Astrocyte of the cerebellum (primary cell): ENCODE measurements around the gene EPN3.

Experiments
- DNase-seq: peaks from one replicate; pipeline ENCODE4 v3.0.0-alpha.2; 2011; ENCODE audit warnings: low read depth
- H3K4me3 ChIP-seq: 2 replicates; pipeline ENCODE4 v1.5.1; 2011; ENCODE audit warnings: mild to moderate bottlenecking, low read depth, low read length, moderate library complexity
- in situ Hi-C: cut with HindIII; loops from 2 replicates; pipeline ENCODE4 v1.10.0; 2017; ENCODE audit warnings: low sequenced_read_pairs
- TF ChIP-seq, protein P1 (sequence below): IDR thresholded peaks from 2 replicates; pipeline ENCODE4 v1.5.1; 2012; ENCODE audit warnings: low read length, low read depth, moderate library complexity, mild to moderate bottlenecking; ENCODE audit errors: missing control alignments

EPN3 gene

DNA sequence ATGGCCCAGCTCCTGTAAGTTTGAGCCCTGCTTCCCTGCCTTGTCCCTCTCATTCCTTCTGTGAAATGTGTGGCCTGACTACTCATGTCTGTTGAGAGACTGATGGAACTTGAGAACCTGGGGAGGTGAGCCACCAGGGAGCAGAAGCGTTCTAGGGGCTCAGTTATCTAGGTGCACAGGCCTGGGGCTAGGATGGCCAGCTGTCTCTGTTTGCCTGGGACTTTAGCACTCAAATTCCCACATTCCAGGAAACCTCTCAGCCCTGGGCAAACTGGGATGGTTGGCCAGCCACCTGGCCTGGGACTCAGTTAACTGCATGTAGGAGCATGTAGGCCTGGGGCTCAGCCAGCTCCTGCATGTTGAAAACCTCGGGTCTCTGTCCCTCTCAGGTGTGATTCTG lies 9.3 kb upstream of the EPN3 start:
- in situ Hi-C loops = no loop called here
- TF ChIP-seq, protein P1, sequence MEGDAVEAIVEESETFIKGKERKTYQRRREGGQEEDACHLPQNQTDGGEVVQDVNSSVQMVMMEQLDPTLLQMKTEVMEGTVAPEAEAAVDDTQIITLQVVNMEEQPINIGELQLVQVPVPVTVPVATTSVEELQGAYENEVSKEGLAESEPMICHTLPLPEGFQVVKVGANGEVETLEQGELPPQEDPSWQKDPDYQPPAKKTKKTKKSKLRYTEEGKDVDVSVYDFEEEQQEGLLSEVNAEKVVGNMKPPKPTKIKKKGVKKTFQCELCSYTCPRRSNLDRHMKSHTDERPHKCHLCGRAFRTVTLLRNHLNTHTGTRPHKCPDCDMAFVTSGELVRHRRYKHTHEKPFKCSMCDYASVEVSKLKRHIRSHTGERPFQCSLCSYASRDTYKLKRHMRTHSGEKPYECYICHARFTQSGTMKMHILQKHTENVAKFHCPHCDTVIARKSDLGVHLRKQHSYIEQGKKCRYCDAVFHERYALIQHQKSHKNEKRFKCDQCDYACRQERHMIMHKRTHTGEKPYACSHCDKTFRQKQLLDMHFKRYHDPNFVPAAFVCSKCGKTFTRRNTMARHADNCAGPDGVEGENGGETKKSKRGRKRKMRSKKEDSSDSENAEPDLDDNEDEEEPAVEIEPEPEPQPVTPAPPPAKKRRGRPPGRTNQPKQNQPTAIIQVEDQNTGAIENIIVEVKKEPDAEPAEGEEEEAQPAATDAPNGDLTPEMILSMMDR = no peak

DNA sequence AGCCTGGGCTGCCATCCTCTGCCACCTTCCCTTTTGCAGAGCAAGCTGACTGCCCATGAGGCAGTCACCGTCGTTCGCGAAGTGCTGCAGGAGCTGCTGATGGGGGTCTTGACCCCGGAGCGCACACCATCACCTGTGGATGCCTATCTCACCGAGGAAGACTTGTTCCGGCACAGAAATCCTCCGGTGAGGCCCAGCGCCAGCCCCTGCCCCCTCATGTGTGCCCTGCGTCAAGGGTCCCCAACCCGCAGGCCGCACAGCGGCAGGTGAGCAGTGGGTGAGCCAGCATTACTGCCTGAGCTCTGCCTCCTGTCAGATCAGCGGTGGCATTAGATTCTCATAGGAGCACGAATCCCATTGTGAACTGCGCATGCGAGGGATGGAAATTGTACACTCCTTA lies 7.7 kb upstream of the EPN3 start:
- TF ChIP-seq, protein P1 = no peak
- in situ Hi-C loops = no loop called here
- DNase-seq = no peak
- H3K4me3 ChIP-seq = no peak overlapping the region

More for the DNA sequence above, 9.3 kb upstream of the EPN3 start:
- no peak overlapping the region for H3K4me3 ChIP-seq
- DNase-seq = no peak

DNA sequence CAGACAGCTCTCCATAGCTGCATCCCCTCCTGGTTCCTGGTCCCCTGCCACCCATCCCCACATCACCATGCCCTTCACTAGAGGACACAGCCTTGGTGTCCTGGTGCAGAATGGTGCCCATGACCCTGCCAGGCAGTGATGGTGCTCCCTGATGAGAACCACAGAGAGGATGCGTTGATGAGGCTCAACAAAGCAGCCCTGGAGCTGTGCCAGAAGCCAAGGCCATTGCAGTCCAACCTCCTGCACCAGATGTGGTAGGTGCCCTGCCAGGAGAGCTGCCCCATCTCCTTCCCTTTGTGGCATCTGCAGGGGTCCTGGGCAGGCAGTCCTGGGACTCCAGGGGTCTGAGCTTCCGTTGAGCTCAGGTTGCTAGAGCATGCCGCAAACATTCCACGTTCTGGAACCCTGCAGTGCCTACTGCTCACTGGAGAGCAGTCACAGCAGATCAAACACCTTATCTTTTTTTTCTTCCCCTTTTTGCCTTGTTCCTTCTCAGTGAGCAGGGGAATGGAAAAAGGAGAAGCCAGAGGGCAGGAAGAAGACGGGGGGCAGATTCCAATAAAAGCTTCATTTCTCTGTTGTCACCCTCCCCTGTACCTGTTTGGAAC lies 5.3 kb upstream of the EPN3 start:
- no peak for DNase-seq
- TF ChIP-seq, protein P1 = no peak
- in situ Hi-C loops = no loop called here
- H3K4me3 ChIP-seq = no peak overlapping the region

DNA sequence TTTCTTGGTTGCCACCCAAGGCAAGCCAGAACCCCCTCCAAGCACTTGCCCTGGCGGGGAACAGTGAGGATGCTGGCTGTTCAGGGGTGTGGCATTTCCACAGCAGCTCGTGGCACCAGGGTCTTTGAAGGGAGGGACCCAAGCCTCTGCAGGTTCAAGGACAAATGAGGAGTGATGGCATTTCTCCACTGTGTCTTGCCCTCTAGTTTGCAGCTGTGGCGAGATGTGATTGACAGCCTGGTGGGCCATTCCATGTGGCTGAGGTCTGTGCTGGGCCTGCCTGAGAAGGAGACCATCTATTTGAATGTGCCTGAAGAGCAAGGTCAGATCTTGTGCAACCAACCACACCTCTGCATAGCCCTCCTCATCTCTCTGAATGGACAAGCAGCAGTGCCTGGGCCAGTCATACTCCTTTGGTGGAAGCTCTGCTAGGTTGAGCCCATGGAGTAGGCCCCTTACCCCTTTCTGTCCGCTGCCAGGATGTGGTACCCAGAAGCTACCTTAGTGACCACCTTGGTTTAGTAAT lies 4.5 kb upstream of the EPN3 start:
- in situ Hi-C loops = no loop called here
- H3K4me3 ChIP-seq = no peak overlapping the region
- no peak for DNase-seq
- TF ChIP-seq, protein P1 = no peak

DNA sequence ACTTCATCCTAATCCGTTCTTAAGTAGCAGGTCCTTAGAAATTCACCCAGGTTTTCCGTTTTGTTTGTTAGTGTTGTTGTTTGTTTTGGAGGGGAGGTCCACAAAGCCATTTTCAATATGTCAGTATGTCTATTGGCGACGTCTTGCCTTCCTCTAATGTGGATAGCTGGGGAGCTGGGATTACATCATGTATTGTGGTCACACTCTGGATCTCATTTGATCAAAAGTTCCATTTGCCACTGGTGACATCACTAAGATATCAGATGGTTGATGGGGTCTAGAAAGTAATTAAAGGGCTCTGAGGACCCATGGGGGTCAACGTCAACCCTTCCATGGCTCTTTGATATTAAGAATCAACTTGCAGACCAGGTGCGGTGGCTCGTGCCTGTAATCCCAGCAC lies 2.7 kb upstream of the EPN3 start:
- DNase-seq = no peak
- TF ChIP-seq, protein P1 = no peak
- in situ Hi-C loops = no loop called here
- no peak overlapping the region for H3K4me3 ChIP-seq

DNA sequence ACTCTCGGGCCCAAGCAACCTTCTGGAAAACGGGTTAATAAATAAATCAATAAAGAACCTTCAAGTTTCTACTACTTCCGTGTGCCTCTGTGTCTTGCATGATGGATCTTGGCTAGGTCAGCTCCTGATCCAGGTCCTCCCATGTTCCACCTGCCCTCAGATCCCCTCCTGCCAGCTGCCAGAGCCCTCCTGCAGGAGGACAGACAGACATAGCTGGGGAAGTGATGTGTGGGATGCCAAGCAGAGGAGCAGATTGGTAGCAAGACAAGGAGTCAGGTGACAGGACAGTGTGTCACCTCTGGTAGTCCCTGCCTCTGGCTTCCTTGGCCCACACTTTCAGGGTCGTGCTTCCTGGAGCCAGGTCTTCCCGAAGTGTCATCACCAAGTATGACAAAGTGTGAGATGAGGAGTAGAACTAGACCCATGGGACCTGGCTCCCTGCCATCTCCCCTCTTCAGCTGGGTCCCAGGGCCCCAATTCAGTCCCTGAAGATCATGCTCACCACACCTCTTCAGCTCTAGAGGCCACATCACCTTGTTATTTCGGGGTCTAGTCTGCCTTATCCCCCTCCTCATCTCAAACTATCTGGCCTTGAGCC lies 1.0 kb upstream of the EPN3 start:
- in situ Hi-C loops = no loop called here
- H3K4me3 ChIP-seq = no peak overlapping the region
- DNase-seq = no peak
- TF ChIP-seq, protein P1 = no peak
